BE2C (cell line): Measurements from ENCODE around the gene EPS8L2.
A peak's percentile ranks its signal among the peaks of the same experiment; 100 is the strongest.

Experiments
- DNase-seq: peaks from one replicate; pipeline ENCODE4 v3.0.0-alpha.2; 2020
- H3K27me3 ChIP-seq: fragments of 250-450 bp; sonication (Bioruptor Pico); 2 replicates; pipeline ENCODE4 v1.5.1; 2020; ENCODE audit warnings: mild to moderate bottlenecking
- H3K36me3 ChIP-seq: fragments of 250-450 bp; sonication (Bioruptor Pico); 2 replicates; pipeline ENCODE4 v1.5.1; 2020; ENCODE audit warnings: mild to moderate bottlenecking
- H3K4me1 ChIP-seq: fragments of 250-450 bp; sonication (Bioruptor Pico); 2 replicates; pipeline ENCODE4 v1.5.1; 2020
- H3K4me3 ChIP-seq: 2 replicates; pipeline ENCODE4 v1.5.1; 2011; ENCODE audit warnings: low read depth, low read length
- H3K9me3 ChIP-seq: fragments of 250-450 bp; sonication (Bioruptor Pico); 2 replicates; pipeline ENCODE4 v1.5.1; 2020
- TF ChIP-seq, protein P1 (sequence below): IDR thresholded peaks from 2 replicates; pipeline ENCODE4 v1.5.1; 2012; ENCODE audit warnings: mild to moderate bottlenecking, low read depth, low read length

Gene EPS8L2

DNA sequence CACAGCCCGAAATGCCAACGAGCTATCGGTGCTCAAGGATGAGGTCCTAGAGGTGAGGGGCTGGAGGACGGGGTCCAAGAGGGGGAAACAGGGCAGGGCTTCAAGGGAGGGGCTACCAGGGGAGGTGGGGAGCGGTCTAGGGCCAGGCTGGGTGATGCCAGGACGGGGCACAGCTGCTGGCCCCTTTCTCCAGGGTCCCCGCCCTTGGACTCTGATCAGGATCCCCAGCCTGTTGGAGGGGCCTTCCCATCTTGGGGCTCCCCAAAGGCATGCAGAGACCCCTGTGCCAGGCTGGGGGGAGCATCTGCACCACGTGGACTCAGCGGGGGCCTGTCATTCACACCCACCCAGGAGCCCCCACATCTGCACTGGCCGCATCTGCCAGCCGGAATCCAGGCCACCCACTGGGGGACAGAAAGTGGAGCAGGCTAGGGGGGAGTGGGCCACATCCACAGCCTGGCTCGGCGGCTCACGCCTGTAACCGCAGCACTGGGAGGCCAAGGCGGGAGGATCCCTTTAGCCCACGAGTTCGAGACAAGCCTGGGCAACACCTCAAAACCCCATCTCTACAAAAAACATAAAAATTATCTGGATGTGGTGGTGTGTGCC is 18.9 kb downstream of the EPS8L2 start:
- no peak overlapping the region for H3K4me3 ChIP-seq
- no peaks in the 10 kb centered on the region for H3K4me1 ChIP-seq

DNA sequence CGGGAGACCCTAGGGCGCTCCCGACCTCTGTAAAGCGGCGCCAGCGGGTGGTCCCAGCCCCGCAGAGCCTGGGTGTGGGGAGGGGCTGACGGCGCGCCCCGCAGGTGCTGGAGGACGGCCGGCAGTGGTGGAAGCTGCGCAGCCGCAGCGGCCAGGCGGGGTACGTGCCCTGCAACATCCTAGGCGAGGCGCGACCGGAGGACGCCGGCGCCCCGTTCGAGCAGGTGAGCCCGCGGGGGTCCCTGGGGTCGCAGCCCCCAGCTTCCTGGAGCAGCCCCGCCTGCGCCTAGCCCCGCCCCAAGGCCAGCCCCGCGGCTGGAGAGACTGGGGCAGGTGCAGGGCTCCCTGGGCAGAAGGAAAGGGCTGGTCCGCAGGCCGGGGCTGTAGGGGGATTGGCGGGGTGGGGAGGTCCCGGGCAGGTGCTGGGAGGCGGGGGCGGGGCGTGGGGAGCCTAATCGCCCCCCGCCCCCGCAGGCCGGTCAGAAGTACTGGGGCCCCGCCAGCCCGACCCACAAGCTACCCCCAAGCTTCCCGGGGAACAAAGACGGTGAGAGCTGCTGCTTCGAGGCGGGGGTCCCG is 19.7 kb downstream of the EPS8L2 start:
- H3K36me3 ChIP-seq = no peaks in the 10 kb centered on the region
- peaks cover 35% of the 10 kb centered on the region for H3K27me3 ChIP-seq
- TF ChIP-seq, protein P1, sequence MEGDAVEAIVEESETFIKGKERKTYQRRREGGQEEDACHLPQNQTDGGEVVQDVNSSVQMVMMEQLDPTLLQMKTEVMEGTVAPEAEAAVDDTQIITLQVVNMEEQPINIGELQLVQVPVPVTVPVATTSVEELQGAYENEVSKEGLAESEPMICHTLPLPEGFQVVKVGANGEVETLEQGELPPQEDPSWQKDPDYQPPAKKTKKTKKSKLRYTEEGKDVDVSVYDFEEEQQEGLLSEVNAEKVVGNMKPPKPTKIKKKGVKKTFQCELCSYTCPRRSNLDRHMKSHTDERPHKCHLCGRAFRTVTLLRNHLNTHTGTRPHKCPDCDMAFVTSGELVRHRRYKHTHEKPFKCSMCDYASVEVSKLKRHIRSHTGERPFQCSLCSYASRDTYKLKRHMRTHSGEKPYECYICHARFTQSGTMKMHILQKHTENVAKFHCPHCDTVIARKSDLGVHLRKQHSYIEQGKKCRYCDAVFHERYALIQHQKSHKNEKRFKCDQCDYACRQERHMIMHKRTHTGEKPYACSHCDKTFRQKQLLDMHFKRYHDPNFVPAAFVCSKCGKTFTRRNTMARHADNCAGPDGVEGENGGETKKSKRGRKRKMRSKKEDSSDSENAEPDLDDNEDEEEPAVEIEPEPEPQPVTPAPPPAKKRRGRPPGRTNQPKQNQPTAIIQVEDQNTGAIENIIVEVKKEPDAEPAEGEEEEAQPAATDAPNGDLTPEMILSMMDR = no peak
- H3K4me1 ChIP-seq = no peaks in the 10 kb centered on the region
- H3K9me3 ChIP-seq = no peaks in the 10 kb centered on the region
- H3K4me3 ChIP-seq = no peak overlapping the region
- DNase-seq = peak; percentile 4

More for the DNA sequence above, 18.9 kb downstream of the EPS8L2 start:
- TF ChIP-seq, protein P1 = no peak
- no peak for DNase-seq
- H3K36me3 ChIP-seq = no peaks in the 10 kb centered on the region
- peaks cover 42% of the 10 kb centered on the region for H3K27me3 ChIP-seq
- no peaks in the 10 kb centered on the region for H3K9me3 ChIP-seq

DNA sequence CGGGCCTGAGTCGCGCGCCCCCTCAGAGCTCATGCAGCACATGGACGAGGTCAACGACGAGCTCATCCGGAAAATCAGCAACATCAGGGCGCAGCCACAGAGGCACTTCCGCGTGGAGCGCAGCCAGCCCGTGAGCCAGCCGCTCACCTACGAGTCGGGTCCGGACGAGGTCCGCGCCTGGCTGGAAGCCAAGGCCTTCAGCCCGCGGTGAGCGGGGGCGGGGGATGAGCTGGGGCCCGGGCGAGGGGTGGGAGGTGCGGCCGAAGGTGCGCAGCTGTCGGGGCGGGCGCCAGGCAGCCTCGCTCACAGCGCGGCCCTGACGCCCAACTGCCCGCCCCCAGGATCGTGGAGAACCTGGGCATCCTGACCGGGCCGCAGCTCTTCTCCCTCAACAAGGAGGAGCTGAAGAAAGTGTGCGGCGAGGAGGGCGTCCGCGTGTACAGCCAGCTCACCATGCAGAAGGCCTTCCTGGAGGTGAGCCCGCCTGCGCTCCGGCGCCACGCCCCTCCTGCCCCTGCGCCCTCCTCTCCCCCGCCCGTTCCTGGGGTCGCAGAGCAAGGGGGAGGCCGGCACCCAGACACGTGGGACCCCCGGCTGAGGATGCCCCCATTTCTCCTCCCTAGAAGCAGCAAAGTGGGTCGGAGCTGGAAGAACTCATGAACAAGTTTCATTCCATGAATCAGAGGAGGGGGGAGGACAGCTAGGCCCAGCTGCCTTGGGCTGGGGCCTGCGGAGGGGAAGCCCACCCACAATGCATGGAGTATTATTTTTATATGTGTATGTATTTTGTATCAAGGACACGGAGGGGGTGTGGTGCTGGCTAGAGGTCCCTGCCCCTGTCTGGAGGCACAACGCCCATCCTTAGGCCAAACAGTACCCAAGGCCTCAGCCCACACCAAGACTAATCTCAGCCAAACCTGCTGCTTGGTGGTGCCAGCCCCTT is 20.5 kb downstream of the EPS8L2 start:
- H3K27me3 ChIP-seq = peaks cover 27% of the 10 kb centered on the region
- TF ChIP-seq, protein P1 = no peak
- no peaks in the 10 kb centered on the region for H3K9me3 ChIP-seq
- no peak overlapping the region for H3K4me3 ChIP-seq
- peak; percentile 9 for DNase-seq
- H3K4me1 ChIP-seq = no peaks in the 10 kb centered on the region
- H3K36me3 ChIP-seq = no peaks in the 10 kb centered on the region

- Histone ChIP-seq H3K4me3 (no peak overlapping the region), H3K27me3 (peaks cover 20% of the 10 kb centered on the region), H3K9me3 (no peaks in the 10 kb centered on the region), H3K4me1 (no peaks in the 10 kb centered on the region), H3K36me3 (no peaks in the 10 kb centered on the region)
- TF ChIP-seq, protein P1 = no peak
- no peak for DNase-seq
Observed at GRCh38 chr11:727281-727701, 21.3 kb downstream of the EPS8L2 start.

DNA sequence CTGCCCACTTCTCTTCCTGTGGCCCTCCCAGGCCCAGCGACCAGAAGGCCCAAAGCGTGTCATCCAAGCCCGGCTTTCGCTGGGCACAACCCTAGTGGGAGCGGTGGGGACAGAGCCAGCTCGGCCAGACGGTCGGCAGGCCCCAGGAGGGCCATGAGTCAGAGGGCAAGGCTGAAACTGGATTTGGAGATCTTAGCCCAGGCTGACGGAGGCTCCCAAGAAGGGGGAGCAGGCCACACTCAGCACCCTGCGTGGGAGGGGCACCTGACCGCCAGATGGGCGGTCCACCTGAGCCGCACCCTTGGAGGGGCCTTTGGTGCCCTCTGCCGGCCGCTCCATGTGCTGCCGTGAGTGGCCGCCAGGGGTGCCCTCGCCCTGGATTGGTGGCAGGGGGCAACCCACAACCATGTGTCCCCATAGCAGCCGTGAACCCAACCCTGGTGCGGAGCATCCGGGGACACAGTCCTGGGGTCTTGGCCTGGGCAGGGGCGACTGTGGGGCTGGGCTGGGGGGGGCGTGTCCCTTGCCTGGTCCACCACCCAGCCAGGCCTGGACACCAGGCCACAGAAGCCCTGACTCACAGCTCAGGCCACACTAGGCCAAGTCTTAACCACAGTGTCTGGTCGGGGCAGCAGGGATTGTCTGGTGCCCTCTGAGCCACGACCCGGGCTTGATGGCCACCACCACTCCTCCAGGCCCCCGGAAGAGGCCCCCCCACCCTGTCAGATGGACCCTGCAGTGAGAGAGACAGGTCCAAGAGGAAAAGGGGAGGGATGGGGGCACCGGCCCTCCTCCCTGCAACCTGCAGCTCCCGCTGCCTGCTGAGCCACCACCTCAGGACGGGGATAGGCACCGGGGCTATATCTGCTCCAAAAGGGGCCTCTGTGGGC is 22.1 kb downstream of the EPS8L2 start:
- TF ChIP-seq, protein P1 = peak; percentile 85
- DNase-seq = peak; percentile 73
- Histone ChIP-seq H3K27me3 (peaks cover 17% of the 10 kb centered on the region), H3K9me3 (no peaks in the 10 kb centered on the region), H3K4me3 (no peak overlapping the region), H3K36me3 (no peaks in the 10 kb centered on the region), H3K4me1 (no peaks in the 10 kb centered on the region)
